SU-DHL-6 (cell line): ENCODE data around the gene LAGE3.

Experiments used
- H2AFZ ChIP-seq: fragments of 200-600 bp; sonication (generic); 2 replicates; pipeline ENCODE4 v1.6.1; 2014; ENCODE audit warnings: low read depth, mild to moderate bottlenecking, moderate library complexity, mixed read lengths, antibody characterized with exemption, low read length; ENCODE audit not compliant: severe bottlenecking
- H3F3A ChIP-seq: fragments of 200-600 bp; shearing (Covaris generic); 2 replicates; pipeline ENCODE4 v1.6.0; 2016; ENCODE audit warnings: antibody characterized with exemption, mild to moderate bottlenecking; ENCODE audit not compliant: insufficient read depth
- H3K27ac ChIP-seq: fragments of 200-600 bp; sonication (generic); 2 replicates; pipeline ENCODE4 v1.5.1; 2016; ENCODE audit warnings: low read depth, mild to moderate bottlenecking, low read length, moderate library complexity, mixed read lengths
- H3K27me3 ChIP-seq: fragments of 200-600 bp; sonication (generic), shearing (Covaris generic); 2 replicates; pipeline ENCODE4 v1.6.0; 2014; ENCODE audit warnings: mild to moderate bottlenecking, low read length
- H3K36me3 ChIP-seq: fragments of 200-600 bp; sonication (generic); 2 replicates; pipeline ENCODE4 v1.6.1; 2014; ENCODE audit warnings: mild to moderate bottlenecking, low read length, mixed read lengths
- H3K4me2 ChIP-seq: fragments of 300-600, 200-600 bp; shearing (Covaris generic), sonication (generic); 2 replicates; pipeline ENCODE4 v1.6.0; 2014; ENCODE audit warnings: low read length, low read depth, mild to moderate bottlenecking; ENCODE audit not compliant: poor library complexity, severe bottlenecking
- H3K4me3 ChIP-seq: fragments of 200-600 bp; sonication (generic); 2 replicates; pipeline ENCODE4 v1.5.1; 2014; ENCODE audit warnings: antibody characterized with exemption, low read length, mild to moderate bottlenecking, mixed read lengths; ENCODE audit not compliant: insufficient read depth, poor library complexity, severe bottlenecking
- H3K79me2 ChIP-seq: fragments of 200-600 bp; sonication (generic); 2 replicates; pipeline ENCODE4 v1.6.1; 2014; ENCODE audit warnings: mild to moderate bottlenecking, low read length, moderate library complexity; ENCODE audit not compliant: insufficient read depth
- H3K9ac ChIP-seq: fragments of 200-600 bp; sonication (generic); 2 replicates; pipeline ENCODE4 v1.7.0; 2014; ENCODE audit warnings: mild to moderate bottlenecking, low read length
- H3K9me2 ChIP-seq: fragments of 200-600 bp; sonication (generic); replicated peaks from 2 replicates; pipeline ENCODE4 v1.6.1; 2014; ENCODE audit warnings: low read length; ENCODE audit not compliant: insufficient read depth
- H3K9me3 ChIP-seq: fragments of 200-600 bp; sonication (generic); 2 replicates; pipeline ENCODE4 v1.6.1; 2014; ENCODE audit warnings: low read length, mixed read lengths; ENCODE audit not compliant: insufficient read depth
- H4K20me1 ChIP-seq: fragments of 200-600 bp; sonication (generic); 2 replicates; pipeline ENCODE4 v1.6.1; 2014; ENCODE audit warnings: low read depth, mild to moderate bottlenecking, antibody characterized with exemption, low read length, moderate library complexity, mixed read lengths
- EZH2phosphoT487 ChIP-seq: fragments of 200-600 bp; sonication (generic), shearing (Covaris generic); conservative IDR thresholded peaks from 2 replicates; pipeline ENCODE4 v1.6.1; 2018; ENCODE audit warnings: mild to moderate bottlenecking, antibody characterized with exemption, low read length, moderate library complexity, mixed read lengths
- TF ChIP-seq, protein P1 (sequence below): fragments of 200-600 bp; sonication (generic); IDR thresholded peaks from one replicate; pipeline ENCODE4 v1.5.1; 2017; ENCODE audit warnings: antibody characterized with exemption, mild to moderate bottlenecking, low read length, moderate library complexity; ENCODE audit not compliant: insufficient read depth, poor library complexity, severe bottlenecking

The LAGE3 gene

DNA sequence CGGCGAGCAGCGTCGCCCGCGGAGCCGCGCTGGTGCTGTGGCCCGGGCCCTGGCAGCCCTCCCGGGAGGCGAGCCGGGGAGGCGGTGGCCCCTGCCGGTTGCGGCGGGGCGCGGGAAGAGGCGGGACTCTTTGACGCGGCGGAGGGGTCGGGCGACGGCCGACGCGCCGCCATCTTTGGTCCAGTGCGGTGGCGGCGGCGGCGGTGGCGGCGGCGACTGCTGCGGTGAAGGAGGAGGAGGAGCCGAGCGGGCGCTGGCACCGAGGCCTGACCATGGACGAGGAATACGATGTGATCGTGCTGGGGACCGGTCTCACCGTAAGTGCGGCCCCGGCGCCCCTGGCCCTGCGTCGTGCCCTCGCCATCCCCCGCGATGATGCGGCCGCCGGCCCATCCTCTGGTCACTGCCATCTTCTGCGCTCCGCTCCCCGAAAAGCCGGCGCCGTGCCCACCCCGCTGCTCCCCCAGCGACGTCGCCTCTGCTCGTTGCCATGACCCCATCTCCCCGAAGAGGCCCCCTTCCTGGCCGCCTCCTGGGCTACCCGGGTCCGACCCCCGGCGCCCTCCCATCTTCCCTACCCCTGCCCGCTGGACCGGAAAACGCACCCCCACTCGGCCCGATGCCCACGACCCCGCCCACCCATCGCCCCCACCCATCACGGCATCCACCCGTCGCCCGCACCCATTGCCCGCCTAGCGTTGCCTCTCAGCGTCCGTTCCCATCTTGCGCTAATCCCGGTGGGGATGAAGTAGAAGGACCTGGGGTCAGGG is 41.9 kb downstream of the LAGE3 start, which contains the start of gene GDI1:
GDI1 (plus strand) TSS at position 172 of the 770 bp plus-strand sequence; CDS start at position 273, 101 bp downstream.
- Histone ChIP-seq H3K4me2 (peak within 1 kb of the TSS; percentile 67), H3K9me2 (no peaks in the 10 kb centered on the region), H3K79me2 (peaks cover 15% of the 10 kb centered on the region), H3F3A (peaks cover 5% of the 10 kb centered on the region; the same call in 1 of the 2 replicates), H3K9ac (peak within 1 kb of the TSS; percentile 72), H2AFZ (no peak within 1 kb of the TSS), H3K27me3 (no peaks in the 10 kb centered on the region), H4K20me1 (no peaks in the 10 kb centered on the region), H3K4me3 (peak within 1 kb of the TSS; percentile 67), H3K36me3 (no peaks in the 10 kb centered on the region), H3K9me3 (no peaks in the 10 kb centered on the region), H3K27ac (peak within 1 kb of the TSS; percentile 50)
- no peak for TF ChIP-seq EZH2phosphoT487
- TF ChIP-seq, protein P1, sequence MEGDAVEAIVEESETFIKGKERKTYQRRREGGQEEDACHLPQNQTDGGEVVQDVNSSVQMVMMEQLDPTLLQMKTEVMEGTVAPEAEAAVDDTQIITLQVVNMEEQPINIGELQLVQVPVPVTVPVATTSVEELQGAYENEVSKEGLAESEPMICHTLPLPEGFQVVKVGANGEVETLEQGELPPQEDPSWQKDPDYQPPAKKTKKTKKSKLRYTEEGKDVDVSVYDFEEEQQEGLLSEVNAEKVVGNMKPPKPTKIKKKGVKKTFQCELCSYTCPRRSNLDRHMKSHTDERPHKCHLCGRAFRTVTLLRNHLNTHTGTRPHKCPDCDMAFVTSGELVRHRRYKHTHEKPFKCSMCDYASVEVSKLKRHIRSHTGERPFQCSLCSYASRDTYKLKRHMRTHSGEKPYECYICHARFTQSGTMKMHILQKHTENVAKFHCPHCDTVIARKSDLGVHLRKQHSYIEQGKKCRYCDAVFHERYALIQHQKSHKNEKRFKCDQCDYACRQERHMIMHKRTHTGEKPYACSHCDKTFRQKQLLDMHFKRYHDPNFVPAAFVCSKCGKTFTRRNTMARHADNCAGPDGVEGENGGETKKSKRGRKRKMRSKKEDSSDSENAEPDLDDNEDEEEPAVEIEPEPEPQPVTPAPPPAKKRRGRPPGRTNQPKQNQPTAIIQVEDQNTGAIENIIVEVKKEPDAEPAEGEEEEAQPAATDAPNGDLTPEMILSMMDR: no peak

DNA sequence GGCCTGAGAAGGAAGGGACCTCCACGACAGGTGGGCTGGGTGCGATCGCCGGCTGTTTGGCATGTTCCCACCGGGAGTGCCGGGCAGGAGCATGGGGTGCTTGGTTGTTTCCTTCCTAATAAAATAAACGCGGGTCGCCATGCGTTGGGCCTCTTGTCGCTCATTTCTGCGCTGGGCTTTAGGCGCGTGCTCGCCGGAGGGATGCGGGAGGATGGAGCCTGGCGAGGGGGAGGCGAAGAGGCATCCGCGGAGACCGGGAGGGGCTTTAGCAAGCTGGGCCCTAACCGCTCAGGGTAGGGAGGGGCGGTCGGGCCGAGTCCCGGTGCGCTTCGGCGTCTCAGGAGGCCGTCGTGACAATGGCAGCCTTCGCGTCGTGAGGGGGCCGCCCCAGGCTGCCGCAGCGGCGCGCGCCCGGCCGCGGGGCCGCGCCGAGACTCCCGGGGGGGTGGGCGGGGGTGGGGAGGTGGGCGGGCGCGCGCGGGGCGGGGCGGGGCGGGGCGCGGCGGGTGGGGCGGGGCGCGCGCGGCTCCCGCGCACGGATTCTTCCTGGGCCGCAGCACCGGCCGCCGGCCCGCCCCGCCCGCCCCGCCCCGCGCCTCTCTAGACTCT is 42.6 kb downstream of the LAGE3 start:
- peak overlapping the region; percentile 50 for H3K27ac ChIP-seq
- no peak overlapping the region for H2AFZ ChIP-seq

DNA sequence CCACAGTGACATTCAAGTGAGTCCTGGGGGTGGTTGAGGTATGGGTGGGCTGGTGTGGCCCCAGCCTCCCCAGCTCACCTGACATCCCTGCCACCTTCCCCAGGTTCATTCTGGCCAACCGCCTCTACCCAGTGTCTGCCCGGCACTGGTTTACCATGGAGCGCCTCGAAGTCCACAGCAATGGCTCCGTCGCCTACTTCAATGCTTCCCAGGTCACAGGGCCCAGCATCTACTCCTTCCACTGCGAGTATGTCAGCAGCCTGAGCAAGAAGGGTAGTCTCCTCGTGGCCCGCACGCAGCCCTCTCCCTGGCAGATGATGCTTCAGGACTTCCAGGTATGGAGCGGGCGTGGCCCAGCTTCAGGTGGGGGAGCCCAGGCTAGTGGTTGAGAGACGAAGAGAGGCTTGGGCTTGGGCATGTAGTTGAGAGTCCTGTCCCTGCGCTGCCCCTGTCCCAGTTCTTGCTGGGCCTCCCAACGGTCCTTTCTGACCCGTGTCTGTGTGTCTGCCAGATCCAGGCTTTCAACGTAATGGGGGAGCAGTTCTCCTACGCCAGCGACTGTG is 43.8 kb downstream of the LAGE3 start:
- Histone ChIP-seq H3K9me2 (no peaks in the 10 kb centered on the region), H3K36me3 (no peaks in the 10 kb centered on the region)

More for the DNA sequence above, 42.6 kb downstream of the LAGE3 start:
- Histone ChIP-seq H3K4me2 (peak overlapping the region; percentile 67), H3K27me3 (no peaks in the 10 kb centered on the region), H3F3A (peaks cover 5% of the 10 kb centered on the region; the same call in 1 of the 2 replicates), H3K9me3 (no peaks in the 10 kb centered on the region), H3K4me3 (peak overlapping the region; percentile 67), H4K20me1 (no peaks in the 10 kb centered on the region), H3K9me2 (no peaks in the 10 kb centered on the region), H3K9ac (peak overlapping the region; percentile 72), H3K79me2 (peaks cover 15% of the 10 kb centered on the region), H3K36me3 (no peaks in the 10 kb centered on the region)
- TF ChIP-seq EZH2phosphoT487: no peak
- TF ChIP-seq, protein P1: no peak

More for the DNA sequence above, 43.8 kb downstream of the LAGE3 start:
- H3K9ac ChIP-seq: no peak overlapping the region
- no peak overlapping the region for H3K27ac ChIP-seq
- no peak overlapping the region for H2AFZ ChIP-seq
- peaks cover 5% of the 10 kb centered on the region; the same call in 1 of the 2 replicates for H3F3A ChIP-seq
- no peak overlapping the region for H3K4me2 ChIP-seq
- TF ChIP-seq, protein P1: no peak
- no peak for TF ChIP-seq EZH2phosphoT487
- H4K20me1 ChIP-seq: no peaks in the 10 kb centered on the region
- no peaks in the 10 kb centered on the region for H3K27me3 ChIP-seq
- H3K4me3 ChIP-seq: no peak overlapping the region
- H3K9me3 ChIP-seq: no peaks in the 10 kb centered on the region
- H3K79me2 ChIP-seq: peaks cover 18% of the 10 kb centered on the region
